Astrocyte (in vitro differentiated cells and primary cell): ENCODE data around the gene TGFB3.

Experiments
- EZH2 ChIP-seq: IDR thresholded peaks from 2 replicates; pipeline ENCODE4 v1.6.1; 2012; ENCODE audit warnings: mild to moderate bottlenecking, low read length, inconsistent platforms; ENCODE audit not compliant: insufficient read depth
- TF ChIP-seq, protein P1 (sequence below): IDR thresholded peaks from 2 replicates; pipeline ENCODE4 v1.5.1; 2011; ENCODE audit warnings: low read depth, mild to moderate bottlenecking, inconsistent platforms, low read length, moderate library complexity; ENCODE audit not compliant: insufficient read depth

DNA sequence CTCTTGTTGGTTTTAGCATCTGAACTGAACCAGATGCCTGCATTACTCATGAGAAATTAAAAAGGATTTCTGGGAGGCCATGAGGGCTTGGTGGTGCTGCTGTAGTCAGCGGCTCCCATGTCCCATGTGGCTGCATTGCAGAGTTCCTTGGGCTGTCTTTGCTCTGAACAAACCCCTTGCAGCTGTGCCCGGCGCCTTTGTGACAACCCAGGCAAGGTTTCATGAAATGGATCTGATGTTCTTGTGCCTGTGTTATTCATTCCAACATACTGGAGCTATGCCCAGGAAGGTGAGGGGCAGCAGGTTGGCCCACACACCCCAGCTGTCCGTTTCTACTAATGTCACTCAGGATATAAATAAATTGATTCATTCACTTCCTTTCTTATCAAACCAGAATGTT, 40.8 kb downstream of the TGFB3 start:
- TF ChIP-seq, protein P1, sequence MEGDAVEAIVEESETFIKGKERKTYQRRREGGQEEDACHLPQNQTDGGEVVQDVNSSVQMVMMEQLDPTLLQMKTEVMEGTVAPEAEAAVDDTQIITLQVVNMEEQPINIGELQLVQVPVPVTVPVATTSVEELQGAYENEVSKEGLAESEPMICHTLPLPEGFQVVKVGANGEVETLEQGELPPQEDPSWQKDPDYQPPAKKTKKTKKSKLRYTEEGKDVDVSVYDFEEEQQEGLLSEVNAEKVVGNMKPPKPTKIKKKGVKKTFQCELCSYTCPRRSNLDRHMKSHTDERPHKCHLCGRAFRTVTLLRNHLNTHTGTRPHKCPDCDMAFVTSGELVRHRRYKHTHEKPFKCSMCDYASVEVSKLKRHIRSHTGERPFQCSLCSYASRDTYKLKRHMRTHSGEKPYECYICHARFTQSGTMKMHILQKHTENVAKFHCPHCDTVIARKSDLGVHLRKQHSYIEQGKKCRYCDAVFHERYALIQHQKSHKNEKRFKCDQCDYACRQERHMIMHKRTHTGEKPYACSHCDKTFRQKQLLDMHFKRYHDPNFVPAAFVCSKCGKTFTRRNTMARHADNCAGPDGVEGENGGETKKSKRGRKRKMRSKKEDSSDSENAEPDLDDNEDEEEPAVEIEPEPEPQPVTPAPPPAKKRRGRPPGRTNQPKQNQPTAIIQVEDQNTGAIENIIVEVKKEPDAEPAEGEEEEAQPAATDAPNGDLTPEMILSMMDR = no peak
- TF ChIP-seq EZH2 = no peak
